ENCODE data around the gene RIT2.

Gene RIT2

DNA sequence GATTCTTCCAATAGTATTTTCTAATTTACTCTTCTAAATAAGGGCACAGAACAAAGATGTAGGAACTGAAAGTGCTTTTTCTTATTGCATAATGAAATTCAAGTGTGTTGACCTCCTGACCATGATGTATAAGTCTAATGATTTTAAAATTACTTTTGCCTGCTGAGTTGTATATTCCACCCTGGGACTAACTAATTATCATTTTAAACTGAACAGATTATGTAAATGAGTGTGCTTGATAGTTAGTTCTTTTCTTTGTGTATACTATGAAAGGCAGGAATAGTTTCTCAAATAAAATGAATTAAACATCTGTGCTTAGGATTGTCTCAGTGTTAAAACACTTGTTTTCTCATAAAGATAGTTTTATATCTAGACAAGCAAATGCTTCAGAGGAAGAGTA lies 284.5 kb downstream of the RIT2 start:
- H3K36me3 ChIP-seq (ENCODE audit: control insufficient read depth in 2 of 2, insufficient read depth in 1 of 2, low read length in 2 of 2): no peaks in the 10 kb centered on the region
- no peak overlapping the region for H3K4me3 ChIP-seq (ENCODE audit: low read depth, low read length)
- peaks cover 2% of the 10 kb centered on the region; the same call in 1 of the 2 replicates for H3K4me1 ChIP-seq (ENCODE audit: control insufficient read depth, insufficient read depth, low read length)
- no peak overlapping the region for H3K27ac ChIP-seq (ENCODE audit: extremely low read depth, low read depth, low read length)
- ChIA-PET CTCF (interaction anchor here (0.6 kb wide), 1 partner anchor 803 kb away, joined by 3 read pairs; no protein-coding TSS in a partner anchor), POLR2A (no interaction called here)
- no peaks in the 10 kb centered on the region for H3K9me3 ChIP-seq (ENCODE audit: control insufficient read depth, insufficient read depth, low read depth, low read length)
- no peak for TF ChIP-seq ZNF302 (tag by site-specific recombination; IDR thresholded peaks at IDR 0.05; ENCODE audit: low read depth)
- TF ChIP-seq ZNF37A (tag by site-specific recombination; IDR thresholded peaks at IDR 0.05): no peak
- TF ChIP-seq ZNF335 (tag by site-specific recombination; conservative IDR thresholded peaks at IDR 0.05): no peak
- no peak for TF ChIP-seq ZNF24 (tag by site-specific recombination; IDR thresholded peaks at IDR 0.05)
- TF ChIP-seq, protein P1, sequence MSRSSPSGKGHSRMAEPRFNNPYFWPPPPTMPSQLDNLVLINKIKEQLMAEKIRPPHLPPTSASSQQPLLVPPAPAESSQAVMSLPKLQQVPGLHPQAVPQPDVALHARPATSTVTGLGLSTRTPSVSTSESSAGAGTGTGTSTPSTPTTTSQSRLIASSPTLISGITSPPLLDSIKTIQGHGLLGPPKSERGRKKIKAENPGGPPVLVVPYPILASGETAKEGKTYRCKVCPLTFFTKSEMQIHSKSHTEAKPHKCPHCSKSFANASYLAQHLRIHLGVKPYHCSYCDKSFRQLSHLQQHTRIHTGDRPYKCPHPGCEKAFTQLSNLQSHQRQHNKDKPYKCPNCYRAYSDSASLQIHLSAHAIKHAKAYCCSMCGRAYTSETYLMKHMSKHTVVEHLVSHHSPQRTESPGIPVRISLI (tag by site-specific recombination; IDR thresholded peaks at IDR 0.05): no peak
- TF ChIP-seq, protein P2, sequence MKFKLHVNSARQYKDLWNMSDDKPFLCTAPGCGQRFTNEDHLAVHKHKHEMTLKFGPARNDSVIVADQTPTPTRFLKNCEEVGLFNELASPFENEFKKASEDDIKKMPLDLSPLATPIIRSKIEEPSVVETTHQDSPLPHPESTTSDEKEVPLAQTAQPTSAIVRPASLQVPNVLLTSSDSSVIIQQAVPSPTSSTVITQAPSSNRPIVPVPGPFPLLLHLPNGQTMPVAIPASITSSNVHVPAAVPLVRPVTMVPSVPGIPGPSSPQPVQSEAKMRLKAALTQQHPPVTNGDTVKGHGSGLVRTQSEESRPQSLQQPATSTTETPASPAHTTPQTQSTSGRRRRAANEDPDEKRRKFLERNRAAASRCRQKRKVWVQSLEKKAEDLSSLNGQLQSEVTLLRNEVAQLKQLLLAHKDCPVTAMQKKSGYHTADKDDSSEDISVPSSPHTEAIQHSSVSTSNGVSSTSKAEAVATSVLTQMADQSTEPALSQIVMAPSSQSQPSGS (tag by site-specific recombination; IDR thresholded peaks at IDR 0.05; ENCODE audit: low read depth): no peak
- TF ChIP-seq ZBTB21 (tag by site-specific recombination; IDR thresholded peaks at IDR 0.05): no peak
- no peak for TF ChIP-seq ZNF555 (tag by site-specific recombination; conservative IDR thresholded peaks at IDR 0.05)
- TF ChIP-seq ZNF514 (tag by site-specific recombination; IDR thresholded peaks at IDR 0.05): no peak
- no peak for TF ChIP-seq ZNF404 (tag by site-specific recombination; IDR thresholded peaks at IDR 0.05)
- TF ChIP-seq ZNF2 (tag by site-specific recombination; IDR thresholded peaks at IDR 0.05): no peak
- TF ChIP-seq ZNF830 (tag by site-specific recombination; IDR thresholded peaks at IDR 0.05; ENCODE audit: low read depth): no peak

DNA sequence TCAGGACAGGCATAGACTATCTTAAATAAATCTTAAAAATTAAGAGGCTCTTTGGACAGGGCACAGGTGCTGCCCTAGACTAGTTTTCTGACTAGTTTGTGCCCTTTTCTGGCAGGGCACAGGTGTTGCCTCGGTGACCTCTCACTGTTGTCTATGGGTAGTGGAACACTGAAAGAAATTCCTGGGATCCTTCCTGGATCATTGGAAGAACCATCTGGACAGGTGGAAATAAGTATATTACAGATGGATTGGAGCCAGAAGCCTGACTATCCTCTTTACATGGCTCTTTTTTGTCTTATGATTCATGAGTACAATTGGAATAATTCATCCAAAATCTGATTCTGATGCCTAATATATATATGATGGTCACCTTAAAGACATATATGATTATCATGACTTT lies 286.6 kb downstream of the RIT2 start:
- no peaks in the 10 kb centered on the region for H3K36me3 ChIP-seq (ENCODE audit: control insufficient read depth in 2 of 2, insufficient read depth in 1 of 2, low read length in 2 of 2)
- H3K9me3 ChIP-seq (ENCODE audit: control insufficient read depth, insufficient read depth, low read depth, low read length): no peaks in the 10 kb centered on the region
- CTCF ChIA-PET: no interaction called here
- TF ChIP-seq ZFP37 (tag by site-specific recombination; IDR thresholded peaks at IDR 0.05) (no peak), ZNF600 (tag by site-specific recombination; IDR thresholded peaks at IDR 0.05) (no peak), ZNF155 (tag by site-specific recombination; IDR thresholded peaks at IDR 0.05) (no peak), ZNF335 (tag by site-specific recombination; conservative IDR thresholded peaks at IDR 0.05) (no peak), HOXA7 (CRISPR knock-in tag; IDR thresholded peaks at IDR 0.05; ENCODE audit: borderline replicate concordance) (no peak), MYNN (tag by site-specific recombination; IDR thresholded peaks at IDR 0.05; ENCODE audit: borderline replicate concordance) (no peak)
- H3K4me3 ChIP-seq (ENCODE audit: low read depth, low read length): no peak overlapping the region
- peaks cover 2% of the 10 kb centered on the region; the same call in 1 of the 2 replicates for H3K4me1 ChIP-seq (ENCODE audit: control insufficient read depth, insufficient read depth, low read length)
- no peak overlapping the region for H3K27ac ChIP-seq (ENCODE audit: extremely low read depth, low read depth, low read length)
- POLR2A ChIA-PET: no interaction called here

DNA sequence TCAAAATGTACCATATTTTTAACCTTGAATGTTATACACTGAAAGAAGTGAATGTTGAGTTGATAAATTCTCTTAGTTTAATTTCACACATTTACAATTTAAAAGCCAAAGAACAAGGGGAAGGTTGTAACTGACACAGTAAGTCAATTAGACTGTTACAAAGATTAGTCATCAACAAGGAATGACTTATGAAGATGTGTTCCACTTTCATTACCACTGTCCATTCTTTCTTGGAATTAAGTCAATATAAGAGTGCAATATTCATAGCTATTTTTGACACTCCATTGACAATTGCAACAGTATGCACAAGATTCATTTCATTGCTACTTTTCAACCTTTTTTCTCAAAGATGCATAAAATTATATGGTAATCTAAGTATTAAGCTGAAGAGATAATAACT lies 291.3 kb downstream of the RIT2 start:
- ChIA-PET CTCF (interaction anchor here (0.9 kb wide), 1 partner anchor 228 kb away, joined by 3 read pairs; no protein-coding TSS in a partner anchor), POLR2A (interaction anchor here (0.6 kb wide), 1 partner anchor 66 kb away, joined by 4 read pairs; no protein-coding TSS in a partner anchor)
- no peaks in the 10 kb centered on the region for H3K36me3 ChIP-seq (ENCODE audit: control insufficient read depth in 2 of 2, insufficient read depth in 1 of 2, low read length in 2 of 2)
- no peak overlapping the region for H3K4me3 ChIP-seq (ENCODE audit: low read depth, low read length)
- H3K4me1 ChIP-seq (ENCODE audit: control insufficient read depth, insufficient read depth, low read length): no peaks in the 10 kb centered on the region
- no peak overlapping the region for H3K27ac ChIP-seq (ENCODE audit: extremely low read depth, low read depth, low read length)
- H3K9me3 ChIP-seq (ENCODE audit: control insufficient read depth, insufficient read depth, low read depth, low read length): no peaks in the 10 kb centered on the region
- no peak for TF ChIP-seq ZNF76 (tag by site-specific recombination; IDR thresholded peaks at IDR 0.05; ENCODE audit: borderline replicate concordance, low read depth)
- TF ChIP-seq OVOL3 (tag by site-specific recombination; IDR thresholded peaks at IDR 0.05): no peak
- no peak for TF ChIP-seq ZNF266 (tag by site-specific recombination; IDR thresholded peaks at IDR 0.05; ENCODE audit: low read depth)
- no peak for TF ChIP-seq TRIM28 (IDR thresholded peaks at IDR 0.05; ENCODE audit: borderline replicate concordance, low read length)
- no peak for TF ChIP-seq ZSCAN16 (tag by site-specific recombination; IDR thresholded peaks at IDR 0.05)
- no peak for TF ChIP-seq ZNF830 (tag by site-specific recombination; IDR thresholded peaks at IDR 0.05; ENCODE audit: low read depth)
- TF ChIP-seq ZNF610 (tag by site-specific recombination; IDR thresholded peaks at IDR 0.05; ENCODE audit: borderline replicate concordance): no peak
- TF ChIP-seq BCL11B (tag by site-specific recombination; IDR thresholded peaks at IDR 0.05; ENCODE audit: low read depth): no peak
- no peak for TF ChIP-seq ZNF777 (tag by site-specific recombination; IDR thresholded peaks at IDR 0.05; ENCODE audit: borderline replicate concordance)
- TF ChIP-seq ZNF658 (tag by site-specific recombination; IDR thresholded peaks at IDR 0.05): no peak
- TF ChIP-seq, protein P3, sequence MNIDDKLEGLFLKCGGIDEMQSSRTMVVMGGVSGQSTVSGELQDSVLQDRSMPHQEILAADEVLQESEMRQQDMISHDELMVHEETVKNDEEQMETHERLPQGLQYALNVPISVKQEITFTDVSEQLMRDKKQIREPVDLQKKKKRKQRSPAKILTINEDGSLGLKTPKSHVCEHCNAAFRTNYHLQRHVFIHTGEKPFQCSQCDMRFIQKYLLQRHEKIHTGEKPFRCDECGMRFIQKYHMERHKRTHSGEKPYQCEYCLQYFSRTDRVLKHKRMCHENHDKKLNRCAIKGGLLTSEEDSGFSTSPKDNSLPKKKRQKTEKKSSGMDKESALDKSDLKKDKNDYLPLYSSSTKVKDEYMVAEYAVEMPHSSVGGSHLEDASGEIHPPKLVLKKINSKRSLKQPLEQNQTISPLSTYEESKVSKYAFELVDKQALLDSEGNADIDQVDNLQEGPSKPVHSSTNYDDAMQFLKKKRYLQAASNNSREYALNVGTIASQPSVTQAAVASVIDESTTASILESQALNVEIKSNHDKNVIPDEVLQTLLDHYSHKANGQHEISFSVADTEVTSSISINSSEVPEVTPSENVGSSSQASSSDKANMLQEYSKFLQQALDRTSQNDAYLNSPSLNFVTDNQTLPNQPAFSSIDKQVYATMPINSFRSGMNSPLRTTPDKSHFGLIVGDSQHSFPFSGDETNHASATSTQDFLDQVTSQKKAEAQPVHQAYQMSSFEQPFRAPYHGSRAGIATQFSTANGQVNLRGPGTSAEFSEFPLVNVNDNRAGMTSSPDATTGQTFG (tag by site-specific recombination; IDR thresholded peaks at IDR 0.05; ENCODE audit: borderline replicate concordance): no peak
- TF ChIP-seq, protein P4, sequence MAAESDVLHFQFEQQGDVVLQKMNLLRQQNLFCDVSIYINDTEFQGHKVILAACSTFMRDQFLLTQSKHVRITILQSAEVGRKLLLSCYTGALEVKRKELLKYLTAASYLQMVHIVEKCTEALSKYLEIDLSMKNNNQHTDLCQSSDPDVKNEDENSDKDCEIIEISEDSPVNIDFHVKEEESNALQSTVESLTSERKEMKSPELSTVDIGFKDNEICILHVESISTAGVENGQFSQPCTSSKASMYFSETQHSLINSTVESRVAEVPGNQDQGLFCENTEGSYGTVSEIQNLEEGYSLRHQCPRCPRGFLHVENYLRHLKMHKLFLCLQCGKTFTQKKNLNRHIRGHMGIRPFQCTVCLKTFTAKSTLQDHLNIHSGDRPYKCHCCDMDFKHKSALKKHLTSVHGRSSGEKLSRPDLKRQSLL (tag by site-specific recombination; IDR thresholded peaks at IDR 0.05): no peak
